CD4-positive, alpha-beta T cell treated with Interleukin-17A for 1 hour (primary cell): ENCODE data around the gene GHRL.

Experiments used
- DNase-seq: peaks from one replicate; pipeline ENCODE4 v3.0.0-alpha.2; 2020

Gene GHRL

GRCh38 chr3:10294030-10294586, 1.4 kb upstream of the GHRL start:
- DNase-seq = no peak

GRCh38 chr3:10291641-10292040, 1.1 kb downstream of the GHRL start:
- DNase-seq = no peak

GRCh38 chr3:10290481-10291176, 2.1 kb downstream of the GHRL start:
- no peak for DNase-seq

- no peak for DNase-seq
Measured at GRCh38 chr3:10289787-10290355, 2.9 kb downstream of the GHRL start.

DNA sequence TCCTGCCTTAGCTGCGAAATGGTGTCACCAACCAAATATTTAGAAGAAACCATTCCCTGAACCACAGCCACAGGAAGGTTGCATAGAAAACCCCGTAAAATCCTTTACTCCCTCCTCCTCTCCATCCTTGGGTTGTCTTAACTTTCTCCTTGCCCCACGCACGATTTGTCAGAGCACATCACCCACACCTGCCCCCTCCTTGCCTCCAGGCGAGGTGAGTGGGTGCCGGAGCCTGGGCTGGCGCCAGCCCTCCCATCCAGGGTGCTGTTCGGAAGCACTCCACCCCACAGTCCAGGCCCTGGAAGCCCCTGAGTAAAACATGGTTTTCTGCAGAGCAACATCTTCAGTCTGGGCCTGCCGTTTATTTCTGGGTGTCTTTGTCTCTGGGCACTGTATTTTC, 3.7 kb downstream of the GHRL start:
- DNase-seq = no peak

- DNase-seq = no peak
Measured at GRCh38 chr3:10288575-10288960, 4.2 kb downstream of the GHRL start.

DNA sequence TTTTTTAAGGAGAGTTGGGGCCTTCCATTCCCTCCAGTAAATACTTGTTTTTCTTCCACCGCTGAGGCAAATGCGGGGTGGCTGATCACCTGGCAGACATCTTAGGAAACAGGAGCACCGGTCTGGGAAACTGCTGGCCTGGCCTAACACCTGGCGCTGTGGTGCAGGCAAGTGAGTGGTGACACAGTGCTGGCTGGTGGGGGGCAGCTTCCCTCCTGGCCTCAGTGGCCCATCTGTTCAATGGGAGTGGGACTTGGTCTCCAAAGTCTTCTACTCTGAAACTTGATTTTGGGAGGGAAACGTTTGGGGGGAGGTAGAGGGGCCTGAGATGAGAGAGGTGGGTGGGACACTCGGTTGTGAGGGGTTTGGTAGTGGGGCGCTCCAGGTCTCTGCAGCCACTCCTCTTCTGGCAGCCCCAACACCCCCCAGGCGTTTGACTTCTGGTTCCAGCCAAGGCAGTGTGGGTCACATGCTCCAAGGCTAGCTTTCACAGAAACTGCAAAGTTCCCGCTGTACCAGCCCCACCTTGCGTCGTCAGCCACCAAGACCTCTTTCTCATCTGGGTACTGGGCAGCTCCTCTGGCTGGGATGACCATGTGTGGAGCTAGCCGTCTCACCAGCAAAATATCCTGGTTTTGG, 4.7 kb downstream of the GHRL start:
- no peak for DNase-seq

- peak; percentile 70 for DNase-seq
Measured at GRCh38 chr3:10286596-10287295, 6.0 kb downstream of the GHRL start.

- DNase-seq = no peak
Measured at GRCh38 chr3:10286133-10286524, 6.6 kb downstream of the GHRL start.

- no peak for DNase-seq
Measured at GRCh38 chr3:10285272-10286132, 7.2 kb downstream of the GHRL start.

- DNase-seq = peak; percentile 77
Measured at GRCh38 chr3:10284496-10284895, 8.3 kb downstream of the GHRL start.

DNA sequence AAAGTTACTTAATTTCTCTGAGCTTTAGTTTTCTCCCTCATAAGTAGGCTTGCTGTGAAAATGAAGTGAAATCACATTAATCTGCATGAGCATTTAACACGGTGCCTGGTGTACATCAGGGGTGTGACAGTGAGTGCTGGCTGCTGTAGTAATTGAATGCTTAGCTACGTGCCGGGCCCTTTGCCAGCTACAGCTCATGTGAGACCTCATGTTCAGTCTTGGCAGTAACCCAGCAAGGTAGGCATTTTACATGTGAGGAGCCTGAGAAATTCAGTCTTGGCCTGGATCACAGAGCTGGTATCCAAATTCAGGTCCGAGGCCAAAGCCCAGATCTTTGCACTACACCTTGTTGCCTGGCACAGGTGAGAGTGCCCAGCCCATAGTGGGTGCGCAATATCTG, 9.1 kb downstream of the GHRL start:
- DNase-seq = no peak

GRCh38 chr3:10281951-10282350, 10.8 kb downstream of the GHRL start:
- no peak for DNase-seq

DNA sequence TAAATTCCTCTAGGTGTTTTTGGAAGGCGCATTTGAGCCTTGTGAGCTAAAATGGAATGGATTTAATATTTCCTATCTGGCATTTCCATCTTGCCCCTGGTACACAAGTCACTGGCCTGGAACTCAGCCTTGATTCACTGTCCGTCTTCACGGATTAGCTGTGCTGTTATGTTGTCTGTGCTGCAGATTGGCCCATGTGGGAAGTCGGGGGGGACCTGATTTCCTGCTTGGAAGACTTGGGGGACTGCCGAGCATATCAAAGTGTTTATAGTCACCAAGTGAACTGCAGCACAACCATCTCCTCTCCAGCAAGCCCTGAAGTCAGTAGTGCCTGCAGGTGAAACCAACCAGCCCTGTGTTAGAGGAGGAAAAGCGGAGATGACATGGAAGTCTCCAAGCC, 12.2 kb downstream of the GHRL start:
- no peak for DNase-seq

GRCh38 chr3:10280177-10280529, 12.6 kb downstream of the GHRL start:
- DNase-seq = no peak

GRCh38 chr3:10279384-10280176, 13.2 kb downstream of the GHRL start:
- DNase-seq = no peak

DNA sequence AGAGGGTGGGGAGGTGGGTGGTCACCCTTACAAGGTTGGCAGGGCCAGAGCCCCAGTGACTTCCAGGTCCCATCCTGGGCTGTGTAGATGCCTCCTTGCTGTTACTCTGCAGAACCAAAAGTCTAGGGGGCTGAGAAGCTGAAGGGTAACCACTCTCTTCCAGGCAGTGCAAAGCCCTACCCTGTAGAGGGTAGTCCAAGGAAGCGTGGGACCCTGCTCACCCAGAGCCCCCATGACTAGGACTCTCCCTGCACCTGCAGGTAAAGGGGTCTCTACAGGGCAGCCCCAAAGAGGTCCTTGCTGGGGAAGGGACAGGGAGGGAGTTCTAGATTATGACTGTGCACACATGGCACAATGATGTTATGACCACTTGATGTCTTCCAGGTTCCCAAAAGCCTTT, 14.2 kb downstream of the GHRL start:
- DNase-seq = no peak

DNA sequence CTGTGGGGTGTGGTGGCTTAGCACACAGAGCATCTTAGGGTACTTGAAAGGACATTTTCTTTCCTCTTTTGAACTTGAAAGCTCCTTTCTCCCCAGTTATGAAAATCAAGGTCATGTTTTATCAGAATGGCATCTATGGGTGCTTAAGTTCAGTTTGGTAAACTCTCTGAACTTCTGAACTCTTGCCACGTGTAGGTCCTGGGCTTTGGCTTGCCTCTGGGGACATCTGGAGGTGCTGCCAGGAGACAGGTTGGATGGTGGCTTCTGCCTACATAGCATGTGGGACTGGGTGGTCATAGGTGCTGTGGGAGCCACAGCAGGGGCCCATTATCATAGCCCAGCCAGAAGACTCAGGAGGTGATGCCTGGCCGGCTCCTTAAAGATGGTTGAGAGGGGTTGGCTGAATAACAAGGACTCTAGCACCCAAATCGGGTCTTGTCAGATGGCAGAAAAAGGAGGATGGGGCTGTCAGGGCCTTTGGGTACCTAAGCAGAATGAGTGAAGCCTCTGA, 15.6 kb downstream of the GHRL start:
- no peak for DNase-seq

GRCh38 chr3:10274601-10275000, 18.1 kb downstream of the GHRL start:
- no peak for DNase-seq

DNA sequence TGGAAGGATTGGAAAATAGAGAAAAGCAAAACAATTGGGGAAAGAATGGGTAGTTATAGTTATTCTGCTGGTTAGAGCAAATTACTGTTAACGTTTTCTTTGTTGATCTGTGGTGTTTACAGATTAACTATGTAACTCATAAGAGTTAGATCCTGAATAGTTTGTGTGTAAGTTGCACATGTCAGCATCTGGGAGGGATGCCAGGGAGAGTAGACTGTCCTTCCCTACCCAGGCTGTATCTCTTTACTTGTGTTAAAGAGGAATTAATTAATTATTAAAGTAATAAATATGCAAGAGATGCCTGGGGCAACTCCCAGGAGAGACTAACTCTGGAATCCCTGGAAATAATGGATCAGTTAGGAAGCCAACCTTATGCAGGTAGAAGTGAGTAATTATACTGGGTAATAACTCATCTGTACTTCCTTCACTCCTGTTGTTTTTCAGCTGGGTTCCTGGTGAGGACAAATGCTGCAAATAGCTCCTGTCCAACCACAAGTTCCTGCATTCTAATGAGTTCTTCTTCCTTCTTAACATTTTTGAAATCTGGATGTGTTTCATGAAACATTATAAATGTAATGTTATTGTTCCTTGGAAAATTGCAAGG, 18.9 kb downstream of the GHRL start:
- no peak for DNase-seq

DNA sequence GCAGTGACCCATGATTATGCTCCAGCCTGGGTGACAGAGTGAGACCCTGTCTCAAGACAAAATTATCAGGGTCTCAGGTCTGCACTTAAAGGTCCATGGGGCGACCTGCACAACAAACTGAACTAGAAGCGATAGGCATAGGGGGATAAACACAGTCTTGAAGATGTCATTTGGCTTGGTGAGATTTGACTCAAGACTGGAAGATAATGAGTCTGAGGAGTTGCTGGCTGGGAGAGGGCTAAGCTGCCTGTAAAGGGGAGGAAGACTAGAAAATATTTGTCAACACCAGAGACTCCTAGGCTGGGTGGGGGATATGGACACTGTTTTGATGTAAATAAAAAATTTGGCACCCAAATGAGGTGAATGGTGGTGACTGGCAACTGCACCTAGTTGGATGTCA, 19.8 kb downstream of the GHRL start:
- no peak for DNase-seq
